Left renal pelvis (tissue), 4 donors: ENCODE results near the gene DVL1. TPM values are rescaled to one million over a fixed set of nuclear protein-coding genes. Genes with fewer than 3 reads are reported as not detected.
"Not testable (repeated sequence)": the region's sequence is repeated elsewhere in the genome, so short reads cannot be mapped to it uniquely, and the experiment has no call there.

Source experiments
- DNase-seq, 4 donors: peaks; one replicate each; pipeline ENCODE4 v3.0.0-alpha.2; 2013; ENCODE audit warnings: low read depth in 4 of 4, low spot score in 3 of 4
- polyA plus RNA-seq, 4 donors: library from polyadenylated mRNA; unstranded; fragments of 120-200 nt; gene quantifications; one replicate each; pipeline ENCODE4 v1.2.1, GENCODE V29; 2013; ENCODE audit not compliant: insufficient read length in 4 of 4

Gene DVL1
- polyA plus RNA-seq, 4 donors = 25.8 to 45.4 (median 26.1) TPM

DNA sequence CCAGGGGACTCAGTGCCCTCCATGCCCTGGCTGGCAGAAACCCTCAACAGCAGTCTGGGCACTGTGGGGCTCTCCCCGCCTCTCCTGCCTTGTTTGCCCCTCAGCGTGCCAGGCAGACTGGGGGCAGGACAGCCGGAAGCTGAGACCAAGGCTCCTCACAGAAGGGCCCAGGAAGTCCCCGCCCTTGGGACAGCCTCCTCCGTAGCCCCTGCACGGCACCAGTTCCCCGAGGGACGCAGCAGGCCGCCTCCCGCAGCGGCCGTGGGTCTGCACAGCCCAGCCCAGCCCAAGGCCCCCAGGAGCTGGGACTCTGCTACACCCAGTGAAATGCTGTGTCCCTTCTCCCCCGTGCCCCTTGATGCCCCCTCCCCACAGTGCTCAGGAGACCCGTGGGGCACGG is 21.0 kb downstream of the DVL1 start:
- DNase-seq = no peak

DNA sequence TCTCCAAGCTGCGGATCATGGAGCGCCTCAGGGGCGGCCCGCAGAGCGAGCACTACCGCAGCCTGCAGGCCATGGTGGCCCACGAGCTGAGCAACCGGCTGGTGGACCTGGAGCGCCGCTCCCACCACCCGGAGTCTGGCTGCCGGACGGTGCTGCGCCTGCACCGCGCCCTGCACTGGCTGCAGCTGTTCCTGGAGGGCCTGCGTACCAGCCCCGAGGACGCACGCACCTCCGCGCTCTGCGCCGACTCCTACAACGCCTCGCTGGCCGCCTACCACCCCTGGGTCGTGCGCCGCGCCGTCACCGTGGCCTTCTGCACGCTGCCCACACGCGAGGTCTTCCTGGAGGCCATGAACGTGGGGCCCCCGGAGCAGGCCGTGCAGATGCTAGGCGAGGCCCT is 21.9 kb downstream of the DVL1 start:
- DNase-seq = no peak

DNA sequence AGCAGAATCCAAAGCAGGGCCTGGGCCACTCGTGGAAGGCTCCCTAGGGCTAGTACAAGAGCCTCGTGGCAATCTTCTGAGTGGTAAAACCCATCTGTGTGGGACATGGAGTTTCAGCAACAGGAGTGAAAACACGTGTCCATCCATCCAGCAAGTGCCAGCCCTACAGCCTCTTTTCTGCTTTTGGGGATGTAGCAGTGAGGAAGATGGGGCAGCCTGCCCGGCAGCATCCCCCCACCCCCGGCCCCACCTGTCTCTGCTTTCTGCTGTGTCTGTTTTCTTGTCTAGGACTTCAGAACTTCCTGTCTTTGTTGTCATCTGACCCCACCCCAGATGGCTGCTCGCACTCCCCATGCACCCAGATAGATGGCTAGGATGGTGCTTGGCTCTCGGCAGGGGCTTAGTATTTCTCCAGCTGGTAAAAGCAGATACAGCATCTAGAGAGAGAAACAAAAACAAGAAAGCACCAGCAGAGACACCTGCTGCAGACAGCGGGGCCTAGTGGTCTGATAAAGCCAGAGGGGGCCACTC is 23.1 kb downstream of the DVL1 start:
- no peak for DNase-seq

DNA sequence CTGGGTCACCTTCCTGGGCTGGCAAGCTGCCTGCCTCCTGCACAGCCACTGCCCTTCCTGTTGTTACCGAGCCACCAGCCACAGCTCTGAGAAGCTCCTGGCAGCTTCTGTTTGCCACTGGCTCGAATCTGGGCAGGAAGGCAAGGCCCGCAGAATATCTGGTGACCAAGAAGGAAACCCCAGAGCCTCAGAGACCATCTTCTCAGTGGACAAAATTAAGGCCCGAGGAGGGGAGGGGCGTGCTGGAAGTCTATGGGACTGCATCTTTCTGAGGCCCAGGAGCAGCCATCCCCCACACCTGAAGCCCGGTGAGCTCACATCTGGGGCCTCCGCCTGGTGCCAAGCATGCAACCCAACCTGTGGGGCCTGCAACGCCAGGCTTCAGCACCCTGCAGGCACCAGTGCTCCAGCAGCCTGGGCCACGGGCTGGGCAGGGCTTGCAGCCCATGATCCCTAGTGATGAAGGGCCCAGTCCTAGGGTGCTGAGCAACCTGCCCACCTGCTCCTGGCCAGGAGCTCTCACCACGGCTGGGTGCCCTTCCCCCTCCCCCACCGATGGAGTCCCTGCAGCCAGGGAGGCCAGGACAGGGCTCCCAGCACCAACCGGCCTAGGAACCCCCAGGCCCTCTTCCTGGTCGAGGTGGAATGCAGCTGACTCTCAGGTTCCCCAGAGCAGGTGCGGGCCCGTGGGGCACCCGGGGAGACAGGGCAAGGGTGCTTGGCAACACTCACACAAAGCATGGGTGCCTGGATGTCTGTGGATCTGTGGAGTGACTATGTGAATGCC is 23.7 kb downstream of the DVL1 start:
- no peak for DNase-seq

DNA sequence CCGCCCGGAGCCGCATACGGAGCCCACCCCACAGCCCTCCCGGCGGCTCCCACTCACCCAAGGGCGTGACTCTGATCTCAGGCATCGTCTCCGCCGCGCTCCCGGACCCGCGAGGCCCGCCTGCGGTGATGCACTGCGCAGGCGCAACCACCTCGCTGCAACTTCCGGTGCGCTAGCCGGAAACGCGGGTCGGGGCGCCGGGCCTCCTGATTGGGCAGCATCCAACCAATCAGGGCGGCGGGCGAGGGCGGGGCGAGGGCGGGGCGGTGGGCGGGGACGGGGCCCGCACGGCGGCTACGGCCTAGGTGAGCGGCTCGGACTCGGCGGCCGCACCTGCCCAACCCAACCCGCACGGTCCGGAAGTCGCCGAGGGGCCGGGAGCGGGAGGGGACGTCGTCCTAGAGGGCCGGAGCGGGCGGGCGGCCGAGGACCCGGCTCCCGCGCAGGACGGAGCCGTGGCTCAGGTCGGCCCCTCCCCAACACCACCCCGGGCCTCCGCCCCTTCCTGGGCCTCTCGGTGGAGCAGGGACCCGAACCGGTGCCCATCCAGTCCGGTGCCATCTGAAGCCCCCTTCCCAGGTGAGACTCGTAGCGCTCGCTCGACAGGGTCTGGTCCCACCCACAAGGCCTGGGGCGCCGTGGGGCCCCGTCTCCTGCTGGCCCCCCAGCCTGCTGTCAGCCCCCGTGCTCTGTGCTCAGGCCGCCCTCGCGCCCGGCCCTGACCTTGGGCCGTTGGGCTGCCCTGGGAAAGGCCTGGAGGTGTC is 24.5 kb downstream of the DVL1 start, which contains the start of the genes CPTP and INTS11:
CPTP (plus strand) TSS at position 279 of the 764 bp plus-strand sequence. CDS start 2,109 bp downstream, outside the sequence.
INTS11 (minus strand) TSS at position 137 of the 764 bp plus-strand sequence; CDS start at position 85, 52 bp downstream.
- DNase-seq = peak; percentile 71 to 78 (median 76)

DNA sequence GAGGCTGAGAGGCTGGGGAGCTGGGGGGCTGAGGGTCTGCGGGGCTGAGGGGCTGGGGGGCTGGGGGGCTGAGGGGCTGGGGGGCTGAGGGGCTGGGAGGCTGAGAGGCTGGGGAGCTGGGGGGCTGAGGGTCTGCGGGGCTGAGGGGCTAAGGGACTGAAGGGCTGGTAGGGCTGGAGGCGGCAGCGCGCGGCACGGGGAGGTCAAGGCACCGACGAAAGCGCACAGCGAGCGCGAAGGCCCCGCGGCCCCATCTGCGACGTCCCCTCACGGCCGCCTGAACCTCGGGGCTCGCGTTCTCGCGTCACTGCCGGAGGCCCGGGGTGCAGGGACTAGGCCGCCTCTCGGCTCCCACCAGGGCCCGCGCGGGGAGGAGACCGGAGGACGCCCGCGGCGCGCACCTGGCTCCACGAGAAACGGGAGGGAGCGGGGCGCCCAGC is 25.1 kb downstream of the DVL1 start:
- no peak for DNase-seq

DNA sequence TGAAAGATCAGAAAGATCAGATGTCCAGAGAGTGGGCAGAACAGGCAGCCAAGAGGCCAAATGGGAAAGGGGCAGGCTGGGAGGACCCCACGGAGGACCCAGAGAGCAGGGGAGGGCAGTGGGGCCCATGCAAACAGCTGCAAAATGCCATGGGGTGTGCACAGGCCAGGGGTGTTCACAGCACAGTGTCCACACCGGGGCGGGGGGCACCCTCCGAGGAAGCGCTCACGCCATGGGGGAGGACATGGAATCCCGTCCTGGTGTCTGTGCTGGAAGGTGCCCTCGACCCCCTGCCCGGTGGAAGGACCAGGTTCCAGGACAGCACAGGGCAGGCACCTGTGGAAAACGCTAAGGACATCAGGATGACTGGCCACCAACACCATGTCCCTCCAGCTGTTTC is 26.3 kb downstream of the DVL1 start:
- no peak for DNase-seq

DNA sequence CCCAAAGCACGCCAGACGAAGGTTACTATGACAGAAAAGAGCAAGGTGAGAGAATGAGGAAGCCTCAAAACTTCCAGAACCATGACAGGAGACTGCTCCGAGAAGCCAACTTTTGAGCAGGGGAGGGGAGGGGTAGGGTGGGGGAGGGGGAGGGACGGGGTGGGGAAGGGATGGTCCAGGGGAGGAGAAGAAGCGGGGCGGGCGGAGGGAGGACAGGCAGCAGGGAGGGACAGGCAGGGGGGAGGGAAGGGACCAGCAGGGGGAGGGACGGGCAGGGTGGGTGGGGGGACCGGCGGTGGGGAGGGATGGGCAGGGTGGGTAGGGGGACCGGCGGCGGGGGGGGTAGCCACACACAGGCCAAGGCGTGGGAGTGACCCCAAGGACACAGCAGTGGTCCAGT is 26.8 kb downstream of the DVL1 start:
- DNase-seq = no peak

DNA sequence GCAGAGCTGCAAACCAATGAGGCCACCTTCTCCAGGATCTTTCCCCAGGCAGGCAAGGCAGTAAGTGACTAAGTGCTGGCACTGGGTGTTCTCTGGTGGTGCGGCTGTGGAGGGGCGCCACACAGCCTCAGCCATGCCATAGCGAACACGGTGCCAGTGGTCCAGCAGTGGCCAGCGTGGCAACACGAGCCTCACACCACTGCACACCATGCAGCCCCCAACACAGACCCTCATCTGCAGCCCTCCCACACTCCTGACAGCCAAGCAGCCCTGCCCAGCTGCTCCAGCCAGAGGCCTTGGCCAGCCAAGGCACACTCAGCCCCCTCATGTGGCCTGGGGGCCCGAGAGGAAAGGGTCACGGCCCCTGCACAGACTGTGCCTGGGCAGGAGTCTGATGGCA is 27.7 kb downstream of the DVL1 start:
- no peak for DNase-seq

DNA sequence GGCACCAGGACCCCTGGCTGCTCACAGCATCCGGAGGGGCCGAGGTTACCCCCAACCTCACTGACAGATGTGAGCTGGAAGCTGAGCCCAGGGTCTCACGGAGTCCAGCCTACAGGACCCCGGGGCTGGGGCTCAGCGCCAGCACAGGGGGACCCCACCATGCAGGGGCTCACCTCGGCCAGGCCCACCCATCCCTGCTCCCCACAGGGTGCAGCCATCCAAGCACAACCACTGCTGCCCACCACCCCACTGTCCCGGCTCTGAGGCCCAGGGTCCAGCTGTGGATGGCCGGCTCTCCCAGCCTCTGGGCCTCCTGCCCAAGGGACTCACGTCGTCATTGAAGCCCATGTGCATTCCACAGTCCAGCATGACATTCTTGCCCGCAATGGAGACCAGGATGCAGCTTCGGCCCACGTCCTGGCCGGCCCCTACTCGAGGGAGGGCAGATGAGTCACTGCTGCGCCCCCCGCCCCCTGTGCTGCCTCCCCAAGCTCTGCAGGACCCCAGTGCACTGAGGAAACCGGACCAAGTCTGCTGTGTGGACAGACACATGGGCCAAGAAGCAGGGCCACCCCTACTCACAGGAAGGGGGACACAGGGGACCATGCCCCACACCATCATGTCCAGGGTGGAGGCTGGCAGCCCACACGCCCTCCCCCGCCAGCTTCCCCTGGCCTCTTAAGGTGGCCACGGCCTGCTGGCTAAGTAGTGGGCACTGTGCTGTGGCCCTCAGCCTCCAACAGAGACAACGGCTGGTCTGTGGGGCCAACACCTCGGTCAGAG is 28.4 kb downstream of the DVL1 start:
- no peak for DNase-seq

DNA sequence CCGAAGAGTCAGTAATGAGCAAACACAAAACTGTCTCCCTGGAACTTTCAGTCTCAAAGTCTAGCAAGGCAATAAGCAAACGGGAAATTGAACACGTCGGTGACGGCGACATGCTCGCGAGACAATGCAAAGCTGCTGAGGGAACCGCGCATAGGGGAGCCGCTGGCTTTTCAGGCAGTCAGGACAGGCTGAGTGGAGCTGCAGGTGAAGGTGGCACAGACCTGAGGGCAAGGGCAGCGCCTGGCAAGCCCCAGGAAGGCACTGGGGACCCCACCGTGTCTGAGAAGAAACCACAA is 29.6 kb downstream of the DVL1 start:
- no peak for DNase-seq

DNA sequence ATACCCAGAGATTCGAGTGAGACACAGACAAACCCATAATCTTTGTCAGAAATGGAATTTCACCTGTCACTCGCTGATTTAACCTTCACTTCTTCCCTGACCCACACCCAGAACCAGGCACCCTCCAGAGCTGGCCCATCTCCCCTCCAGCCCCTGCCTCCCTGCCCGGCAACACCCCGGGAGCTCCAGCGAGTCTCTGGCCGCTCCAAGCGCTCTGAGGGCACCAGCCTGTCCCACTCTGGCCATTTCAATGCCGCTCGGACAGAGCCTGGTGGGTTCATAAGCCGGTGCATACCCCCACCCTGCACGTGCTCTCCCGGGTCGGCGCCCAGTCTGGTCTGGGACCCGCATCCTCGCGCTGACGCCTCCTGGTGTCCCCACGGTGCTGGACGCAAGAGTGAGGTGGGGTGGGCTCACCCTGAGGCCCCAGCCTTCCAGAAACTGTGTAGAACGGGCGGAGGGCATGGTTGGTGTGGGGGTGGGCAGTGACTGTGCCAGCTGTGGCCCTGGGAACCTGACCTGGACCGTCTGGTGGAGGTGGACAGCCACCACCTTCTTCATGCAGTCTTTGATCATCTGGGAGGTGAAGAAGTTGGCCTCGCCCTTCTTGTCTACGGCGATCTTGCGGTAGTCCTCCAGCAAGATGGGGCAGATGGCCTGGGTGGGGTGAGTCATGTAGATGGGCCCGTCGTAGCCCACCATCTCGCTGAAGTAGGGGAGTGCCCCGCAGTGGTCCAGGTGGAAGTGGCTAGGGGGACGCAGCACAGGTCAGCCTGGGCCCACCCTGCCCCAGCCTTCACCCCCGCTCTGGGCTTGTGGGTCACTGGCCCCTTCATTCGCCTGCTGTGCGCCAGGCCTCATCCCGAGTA is 30.2 kb downstream of the DVL1 start:
- no peak for DNase-seq

DNA sequence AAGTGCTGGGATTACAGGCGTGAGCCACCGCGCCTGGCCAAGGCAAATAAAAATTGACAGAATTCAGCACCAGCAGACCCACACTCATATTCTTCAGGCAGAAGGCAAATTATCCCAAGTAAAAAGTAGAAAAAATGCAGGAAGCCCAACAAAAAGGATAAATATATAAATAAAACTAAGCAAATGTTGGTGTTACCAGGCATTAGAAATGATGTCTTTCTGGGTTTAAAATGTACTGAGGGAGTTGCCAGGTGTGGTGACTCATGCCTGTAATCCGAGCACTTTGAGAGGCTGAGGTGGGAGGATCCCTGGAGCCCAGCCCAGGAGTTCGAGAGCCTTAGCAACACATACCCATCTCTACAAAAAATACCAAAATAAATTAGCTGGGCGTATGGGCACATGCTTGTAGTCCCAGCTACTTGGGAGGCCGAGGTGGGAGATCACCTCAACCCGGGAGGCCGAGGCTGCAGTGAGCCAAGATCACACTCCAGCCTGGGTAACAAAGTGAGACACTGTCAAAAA is 31.0 kb downstream of the DVL1 start:
- no peak for DNase-seq

DNA sequence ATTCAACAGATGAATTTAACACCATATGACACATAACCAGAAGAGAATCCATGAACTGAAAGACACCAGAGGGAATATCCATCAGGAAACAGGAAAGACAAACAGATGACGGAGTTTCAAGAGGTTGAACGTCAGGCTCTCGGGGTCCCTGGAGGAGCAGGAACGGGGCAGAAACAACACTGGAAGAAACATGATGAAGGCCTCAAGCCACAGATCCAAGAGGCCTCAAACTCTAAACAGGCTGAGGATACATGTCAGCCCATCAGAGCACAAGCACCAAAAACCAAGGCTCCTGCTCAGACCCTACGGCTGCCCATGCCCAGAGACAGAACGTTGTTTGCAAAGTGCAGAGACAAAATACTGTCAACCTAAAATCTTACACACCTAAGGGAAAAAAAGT is 31.8 kb downstream of the DVL1 start:
- DNase-seq = no peak

DNA sequence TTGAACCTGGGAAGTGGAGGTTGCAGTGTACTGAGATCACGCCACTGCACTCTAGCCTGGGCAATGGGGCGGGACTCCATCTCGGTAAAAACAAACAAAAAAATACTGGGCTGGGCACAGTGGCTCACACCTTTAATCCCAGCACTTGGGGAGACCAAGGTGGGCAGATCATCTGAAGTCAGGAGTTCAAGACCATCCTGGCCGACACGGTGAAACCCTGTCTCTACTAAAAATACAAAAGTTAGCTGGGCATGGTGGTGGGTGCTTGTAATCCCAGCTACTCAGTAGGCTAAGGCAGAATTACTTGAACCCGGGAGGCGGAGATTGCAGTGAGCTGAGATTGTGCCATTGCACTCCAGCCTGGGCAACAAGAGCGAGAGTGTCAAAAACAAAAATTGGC is 33.0 kb downstream of the DVL1 start:
- not testable (repeated sequence) for DNase-seq

DNA sequence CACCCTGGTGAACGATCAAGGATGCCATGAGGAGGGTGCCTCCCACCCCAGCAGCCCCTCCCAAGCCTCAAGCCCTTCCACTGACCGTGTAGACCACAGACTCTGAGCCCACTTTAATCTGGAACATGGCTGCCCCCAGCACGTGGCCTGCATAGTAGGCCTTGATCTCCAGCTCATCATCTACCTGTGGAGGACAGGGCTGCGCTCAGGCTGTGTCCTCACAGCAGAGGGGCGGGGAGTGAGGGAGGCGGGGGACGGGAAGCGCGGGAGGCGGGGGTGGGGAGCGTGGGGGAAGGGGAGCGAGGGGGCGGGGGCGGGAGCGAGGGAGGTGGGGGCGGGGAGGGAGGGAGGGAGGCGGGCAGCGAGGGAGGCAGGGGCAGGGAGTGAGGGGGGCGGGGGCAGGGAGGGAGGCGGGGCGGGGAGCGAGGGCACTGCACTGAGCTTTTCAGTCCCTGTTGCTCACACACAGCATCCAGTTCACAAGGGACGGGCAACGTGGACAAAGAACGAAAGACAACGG is 33.7 kb downstream of the DVL1 start:
- DNase-seq = no peak

DNA sequence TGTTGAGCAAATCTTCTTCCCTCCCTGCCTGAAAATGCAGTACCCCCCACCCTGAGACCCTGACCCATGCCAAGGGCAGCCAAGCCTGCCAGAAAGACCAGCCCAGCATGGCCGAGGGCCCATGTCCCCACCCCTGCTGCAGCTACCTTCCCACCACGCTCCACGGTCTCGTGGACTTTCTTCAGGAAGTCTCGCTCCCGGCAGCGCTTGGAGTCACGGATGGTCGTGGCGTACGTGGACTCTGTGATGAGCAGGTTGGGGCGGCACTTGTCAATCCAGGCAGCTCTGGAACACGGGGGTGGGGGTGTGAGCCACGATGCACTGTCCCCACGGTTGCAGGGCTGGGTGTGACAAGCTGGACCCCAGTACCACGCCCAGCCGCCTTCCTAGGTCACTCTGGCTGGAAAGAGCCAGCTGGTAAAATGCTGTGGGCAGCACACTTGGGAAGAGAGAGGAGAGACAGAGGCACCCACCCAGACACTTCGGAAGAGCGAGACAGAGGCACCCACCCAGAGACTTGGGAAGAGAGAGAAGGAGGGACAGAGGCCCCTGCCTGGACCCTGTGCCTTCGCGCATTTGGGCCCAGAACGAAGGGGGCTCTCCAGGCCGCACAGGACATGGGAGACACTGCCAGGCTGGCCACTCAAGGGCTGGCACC is 34.4 kb downstream of the DVL1 start:
- no peak for DNase-seq

DNA sequence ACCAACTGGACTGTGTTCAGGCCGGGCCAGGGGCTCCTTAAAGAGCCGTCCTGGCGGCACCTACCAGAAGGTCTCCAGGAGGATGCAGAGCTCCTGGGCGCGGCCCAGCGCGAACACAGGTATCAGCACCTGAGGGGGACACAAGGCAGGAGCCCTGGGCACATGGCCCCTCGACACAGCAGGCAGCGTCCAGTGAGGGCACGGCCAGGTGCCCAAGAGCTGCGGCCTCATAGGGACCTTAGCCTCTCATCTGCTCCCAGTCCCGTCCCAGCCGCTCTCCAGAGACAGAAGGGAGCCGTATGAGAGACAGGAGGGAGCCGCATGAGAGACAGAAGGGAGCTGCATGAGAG is 35.0 kb downstream of the DVL1 start:
- no peak for DNase-seq
